ENCODE measurements around the gene PPFIBP2. TPM values are rescaled to one million over a fixed set of nuclear protein-coding genes. Genes with fewer than 3 reads are reported as not detected.

The PPFIBP2 gene
- total RNA-seq, 4 donors from 2014 or later = 7.5 to 12.5 (median 10.0) TPM

- Histone ChIP-seq H3K9me3 (no peaks in the 10 kb centered on the region), H3K4me3 (no peak overlapping the region), H3K36me3 (peaks cover 0 to 18% (median 3%) of the 10 kb centered on the region in 4 donors), H3K4me1 (peaks cover 0 to 6% (median 0%) of the 10 kb centered on the region in 4 donors), H3K27me3 (peaks cover 0 to 1% (median 0%) of the 10 kb centered on the region in 4 donors), H3K27ac (replicated peaks in 1 of 4) (no peak overlapping the region)
- 82% methylated on average over 7 of the region's 7 CpGs for WGBS
- intact Hi-C loops (cut with DNase I) = no loop called here
- TF ChIP-seq POLR2A (IDR thresholded peaks at IDR 0.05; ENCODE audit: low read depth) (no peak), POLR2AphosphoS5 (IDR thresholded peaks at IDR 0.05) (no peak), EP300 (IDR thresholded peaks at IDR 0.05) (no peak)
- TF ChIP-seq, protein P1, sequence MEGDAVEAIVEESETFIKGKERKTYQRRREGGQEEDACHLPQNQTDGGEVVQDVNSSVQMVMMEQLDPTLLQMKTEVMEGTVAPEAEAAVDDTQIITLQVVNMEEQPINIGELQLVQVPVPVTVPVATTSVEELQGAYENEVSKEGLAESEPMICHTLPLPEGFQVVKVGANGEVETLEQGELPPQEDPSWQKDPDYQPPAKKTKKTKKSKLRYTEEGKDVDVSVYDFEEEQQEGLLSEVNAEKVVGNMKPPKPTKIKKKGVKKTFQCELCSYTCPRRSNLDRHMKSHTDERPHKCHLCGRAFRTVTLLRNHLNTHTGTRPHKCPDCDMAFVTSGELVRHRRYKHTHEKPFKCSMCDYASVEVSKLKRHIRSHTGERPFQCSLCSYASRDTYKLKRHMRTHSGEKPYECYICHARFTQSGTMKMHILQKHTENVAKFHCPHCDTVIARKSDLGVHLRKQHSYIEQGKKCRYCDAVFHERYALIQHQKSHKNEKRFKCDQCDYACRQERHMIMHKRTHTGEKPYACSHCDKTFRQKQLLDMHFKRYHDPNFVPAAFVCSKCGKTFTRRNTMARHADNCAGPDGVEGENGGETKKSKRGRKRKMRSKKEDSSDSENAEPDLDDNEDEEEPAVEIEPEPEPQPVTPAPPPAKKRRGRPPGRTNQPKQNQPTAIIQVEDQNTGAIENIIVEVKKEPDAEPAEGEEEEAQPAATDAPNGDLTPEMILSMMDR (IDR thresholded peaks at IDR 0.05) = no peak
- DNase-seq (ENCODE audit: extremely low spot score) = no peak
These were observed 152.6 kb downstream of the PPFIBP2 start for GRCh38 chr11:7666292-7666866.

- Histone ChIP-seq H3K36me3 (peaks cover 0 to 18% (median 3%) of the 10 kb centered on the region in 4 donors), H3K9me3 (no peaks in the 10 kb centered on the region), H3K4me1 (peaks cover 0 to 6% (median 0%) of the 10 kb centered on the region in 4 donors), H3K27me3 (peaks cover 0 to 12% (median 0%) of the 10 kb centered on the region in 4 donors), H3K27ac (replicated peaks in 1 of 4) (no peak overlapping the region), H3K4me3 (no peak overlapping the region)
- DNase-seq (ENCODE audit: extremely low spot score) = no peak
- no peak for TF ChIP-seq POLR2AphosphoS5 (IDR thresholded peaks at IDR 0.05)
- TF ChIP-seq POLR2A (IDR thresholded peaks at IDR 0.05; ENCODE audit: low read depth) = no peak
- TF ChIP-seq, protein P1 (IDR thresholded peaks at IDR 0.05) = no peak
- TF ChIP-seq EP300 (IDR thresholded peaks at IDR 0.05) = no peak
- WGBS = 82% methylated on average over 2 of the region's 2 CpGs
- intact Hi-C loops (cut with DNase I) = no loop called here
These were observed 153.7 kb downstream of the PPFIBP2 start for GRCh38 chr11:7667460-7667859.

DNA sequence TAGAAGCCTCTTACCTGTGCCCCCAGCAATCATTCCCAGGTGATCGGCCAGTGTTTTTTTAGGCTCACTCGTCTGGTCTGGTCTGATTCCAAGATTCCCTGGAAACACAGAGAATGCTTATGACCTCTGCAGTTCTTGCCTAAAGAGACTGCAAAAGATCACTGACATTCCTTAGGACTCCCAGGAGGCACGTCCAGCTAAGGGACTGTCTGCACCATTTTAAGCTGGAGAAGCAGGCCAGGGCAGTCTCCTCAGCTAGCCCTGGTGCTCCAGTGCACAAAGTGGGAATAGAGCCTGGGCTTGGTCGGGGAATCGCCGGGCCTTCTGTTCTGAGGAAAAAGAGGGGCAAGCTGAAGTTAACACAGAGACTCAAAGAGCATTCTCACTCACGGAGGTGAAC is 154.7 kb downstream of the PPFIBP2 start:
- Histone ChIP-seq H3K27ac (replicated peaks in 1 of 4) (no peak overlapping the region), H3K27me3 (peaks cover 0 to 22% (median 1%) of the 10 kb centered on the region in 4 donors), H3K36me3 (peaks cover 0 to 18% (median 3%) of the 10 kb centered on the region in 4 donors), H3K9me3 (no peaks in the 10 kb centered on the region), H3K4me1 (peaks cover 6 to 15% (median 9%) of the 10 kb centered on the region in 4 donors), H3K4me3 (no peak overlapping the region)
- DNase-seq (ENCODE audit: extremely low spot score) = no peak
- TF ChIP-seq, protein P1 (IDR thresholded peaks at IDR 0.05) = no peak
- TF ChIP-seq POLR2AphosphoS5 (IDR thresholded peaks at IDR 0.05) = no peak
- WGBS = 68% methylated on average over 7 of the region's 7 CpGs
- intact Hi-C loops (cut with DNase I) = no loop called here

GRCh38 chr11:7668911-7669310 is 155.1 kb downstream of the PPFIBP2 start:
- Histone ChIP-seq H3K9me3 (no peaks in the 10 kb centered on the region), H3K36me3 (peaks cover 0 to 18% (median 3%) of the 10 kb centered on the region in 4 donors), H3K4me1 (peaks cover 11 to 19% (median 14%) of the 10 kb centered on the region in 4 donors), H3K4me3 (no peak overlapping the region), H3K27ac (replicated peaks in 1 of 4) (no peak overlapping the region), H3K27me3 (peaks cover 0 to 27% (median 3%) of the 10 kb centered on the region in 4 donors)
- DNase-seq (ENCODE audit: extremely low spot score) = no peak
- TF ChIP-seq, protein P1 (IDR thresholded peaks at IDR 0.05) = no peak
- TF ChIP-seq EP300 (IDR thresholded peaks at IDR 0.05) = no peak
- no peak for TF ChIP-seq POLR2A (IDR thresholded peaks at IDR 0.05; ENCODE audit: low read depth)
- 63% methylated on average over 5 of the region's 5 CpGs for WGBS
- intact Hi-C loops (cut with DNase I) = no loop called here

- Histone ChIP-seq H3K27ac (replicated peaks in 1 of 4) (no peak overlapping the region), H3K4me1 (peaks cover 14 to 20% (median 19%) of the 10 kb centered on the region in 4 donors)
- 89% methylated on average over 4 of the region's 4 CpGs for WGBS
These were observed 156.8 kb downstream of the PPFIBP2 start for GRCh38 chr11:7670641-7671040.

More at GRCh38 chr11:7670641-7671040, 156.8 kb downstream of the PPFIBP2 start:
- DNase-seq (ENCODE audit: extremely low spot score) = no peak
- Histone ChIP-seq H3K4me3 (no peak overlapping the region), H3K36me3 (peaks cover 0 to 18% (median 3%) of the 10 kb centered on the region in 4 donors), H3K27me3 (peaks cover 0 to 37% (median 6%) of the 10 kb centered on the region in 4 donors), H3K9me3 (no peaks in the 10 kb centered on the region)
- intact Hi-C loops (cut with DNase I) = no loop called here
- TF ChIP-seq, protein P1 (IDR thresholded peaks at IDR 0.05) = no peak

Data from esophagus muscularis mucosa (tissue), 4 donors.